IMR-90 (cell line): ENCODE results near the gene ZNF221. TPM values are rescaled to one million over a fixed set of nuclear protein-coding genes. Genes with fewer than 3 reads are reported as not detected.

Source experiments
- ATAC-seq: fragments of 200-7000 bp; cut with Tn5 transposase; 2 replicates; pipeline ENCODE4 v1.9.1; 2020; ENCODE audit warnings: low read depth, mild to moderate bottlenecking, moderate library complexity
- BruUV-seq: library from RNA; stranded (reverse); fragments of 400-500 nt; replicated peaks from 2 replicates; lab custom pipeline; 2021; lab: Mats Ljungman, UMichigan
- CTCF ChIA-PET: fragments of 300-600 bp; formaldehyde crosslinking; extraction: SDS; loops from one replicate; lab custom pipeline; 2021; ENCODE audit warnings: antibody characterized with exemption; lab: Yijun Ruan, JAX
- POLR2A ChIA-PET: fragments of 300-600 bp; sonication (Branson Sonifier 250); formaldehyde crosslinking; loops from one replicate; lab custom pipeline; 2022; ENCODE audit warnings: antibody characterized with exemption; ENCODE audit not compliant: unreplicated experiment; lab: Charles Lee
- DNase-seq: peaks from one replicate; pipeline ENCODE4 v3.0.0; 2013
- H2AFZ ChIP-seq: replicated peaks from 2 replicates; pipeline ENCODE3; 2013; ENCODE audit warnings: low read length, mild to moderate bottlenecking; ENCODE audit not compliant: poor library complexity
- H2AK5ac ChIP-seq: 2 replicates; pipeline ENCODE4 v1.6.1; 2013; ENCODE audit warnings: low read depth, low read length, inconsistent platforms
- H2AK9ac ChIP-seq: replicated peaks from 2 replicates; pipeline ENCODE3; 2013; ENCODE audit warnings: mild to moderate bottlenecking, low read depth, low read length, moderate library complexity; ENCODE audit not compliant: poor library complexity
- H2BK120ac ChIP-seq: 2 replicates; pipeline ENCODE4 v1.6.1; 2013; ENCODE audit warnings: low read depth, low read length, inconsistent platforms
- H2BK15ac ChIP-seq: 3 replicates; pipeline ENCODE4 v1.6.1; 2013; ENCODE audit warnings: low read depth, low read length, inconsistent platforms
- H2BK20ac ChIP-seq: 2 replicates; pipeline ENCODE4 v1.6.1; 2013; ENCODE audit warnings: low read depth, mild to moderate bottlenecking, inconsistent platforms, low read length, moderate library complexity
- H2BK5ac ChIP-seq: 2 replicates; pipeline ENCODE4 v1.6.1; 2013; ENCODE audit warnings: mild to moderate bottlenecking, low read depth, low read length, inconsistent platforms; ENCODE audit not compliant: poor library complexity, severe bottlenecking
- H3K14ac ChIP-seq: replicated peaks from 2 replicates; pipeline ENCODE4 v1.6.1; 2013; ENCODE audit warnings: low read depth, low read length, inconsistent platforms
- H3K18ac ChIP-seq: 2 replicates; pipeline ENCODE4 v1.6.1; 2013; ENCODE audit warnings: low read depth, low read length, control low read depth
- H3K23ac ChIP-seq: 2 replicates; pipeline ENCODE4 v1.6.1; 2013; ENCODE audit warnings: low read depth, low read length, inconsistent platforms
- H3K27ac ChIP-seq: 2 replicates; pipeline ENCODE4 v1.5.1; 2013; ENCODE audit warnings: mild to moderate bottlenecking, control low read depth, low read length; ENCODE audit not compliant: insufficient read depth
- H3K27me3 ChIP-seq: 2 replicates; pipeline ENCODE4 v1.6.1; 2013; ENCODE audit warnings: low read length; ENCODE audit not compliant: control insufficient read depth, insufficient read depth
- H3K36me3 ChIP-seq: 2 replicates; pipeline ENCODE4 v1.6.1; 2013; ENCODE audit warnings: low read length, mixed read lengths; ENCODE audit not compliant: control insufficient read depth, insufficient read depth
- H3K4ac ChIP-seq: 2 replicates; pipeline ENCODE4 v1.6.1; 2013; ENCODE audit warnings: low read depth, low read length, inconsistent platforms
- H3K4me1 ChIP-seq: 2 replicates; pipeline ENCODE4 v1.6.1; 2013; ENCODE audit warnings: low read length, mixed read lengths; ENCODE audit not compliant: control insufficient read depth, insufficient read depth
- H3K4me2 ChIP-seq: 2 replicates; pipeline ENCODE4 v1.6.1; 2013; ENCODE audit warnings: low read depth, mild to moderate bottlenecking, control low read depth, low read length, moderate library complexity
- H3K4me3 ChIP-seq: 2 replicates; pipeline ENCODE4 v1.5.1; 2013; ENCODE audit warnings: low read depth, mild to moderate bottlenecking, control low read depth, low read length, moderate library complexity; ENCODE audit not compliant: insufficient read depth
- H3K56ac ChIP-seq: 2 replicates; pipeline ENCODE4 v1.6.1; 2013; ENCODE audit warnings: low read length, inconsistent platforms; ENCODE audit not compliant: insufficient read depth; ENCODE audit errors: extremely low read depth
- H3K79me1 ChIP-seq, 2 experiments: 2 replicates each; pipeline ENCODE4 v1.6.1; 2013; ENCODE audit warnings: low read length in 2 of 2, inconsistent platforms in 1 of 2, low read depth in 1 of 2
- H3K9ac ChIP-seq: 2 replicates; pipeline ENCODE4 v1.6.1; 2013; ENCODE audit warnings: low read depth, low read length, control low read depth
- H3K9me1 ChIP-seq: 2 replicates; pipeline ENCODE4 v1.6.1; 2013; ENCODE audit warnings: low read length, inconsistent platforms; ENCODE audit not compliant: insufficient read depth
- H3K9me3 ChIP-seq: 2 replicates; pipeline ENCODE4 v1.6.1; 2013; ENCODE audit warnings: low read length; ENCODE audit not compliant: control insufficient read depth, insufficient read depth
- H4K20me1 ChIP-seq: 2 replicates; pipeline ENCODE4 v1.6.1; 2013; ENCODE audit warnings: low read length, inconsistent platforms; ENCODE audit not compliant: insufficient read depth
- H4K5ac ChIP-seq: 2 replicates; pipeline ENCODE4 v1.6.1; 2013; ENCODE audit warnings: mild to moderate bottlenecking, low read depth, low read length, control low read depth
- H4K8ac ChIP-seq, 2 experiments: 2 replicates each; pipeline ENCODE4 v1.6.1; 2013; ENCODE audit warnings: low read depth in 2 of 2, low read length in 2 of 2, control low read depth in 1 of 2, inconsistent platforms in 1 of 2
- H4K91ac ChIP-seq: 2 replicates; pipeline ENCODE4 v1.6.1; 2013; ENCODE audit warnings: low read depth, low read length, inconsistent platforms; ENCODE audit not compliant: insufficient read depth
- BHLHE40 ChIP-seq: fragments of 150-350 bp; IDR thresholded peaks from 2 replicates; pipeline ENCODE4 v1.6.1; 2016; ENCODE audit warnings: mild to moderate bottlenecking, low read depth, low read length
- CEBPB ChIP-seq: IDR thresholded peaks from 2 replicates; pipeline ENCODE4 v1.6.1; 2012; ENCODE audit warnings: low read depth, low read length, improper control_type of control experiment
- CHD1 ChIP-seq: IDR thresholded peaks from 2 replicates; pipeline ENCODE4 v1.6.1; 2012; ENCODE audit warnings: low read depth, low read length, improper control_type of control experiment
- CTCF ChIP-seq: conservative IDR thresholded peaks from 2 replicates; pipeline ENCODE4 v1.5.1; 2012; ENCODE audit warnings: mild to moderate bottlenecking, low read depth, low read length, improper control_type of control experiment
- ELK1 ChIP-seq: fragments of 150-350 bp; IDR thresholded peaks from 2 replicates; pipeline ENCODE4 v1.6.1; 2016; ENCODE audit warnings: low read depth, mild to moderate bottlenecking, low read length, moderate library complexity, borderline replicate concordance
- FOS ChIP-seq: fragments of 150-350 bp; IDR thresholded peaks from 2 replicates; pipeline ENCODE4 v1.6.1; 2016; ENCODE audit warnings: low read depth, low read length
- MAFK ChIP-seq: IDR thresholded peaks from 2 replicates; pipeline ENCODE4 v1.6.1; 2012; ENCODE audit warnings: low read depth, low read length, improper control_type of control experiment
- MAZ ChIP-seq: IDR thresholded peaks from 2 replicates; pipeline ENCODE4 v1.6.1; 2012; ENCODE audit warnings: low read depth, mild to moderate bottlenecking, low read length, improper control_type of control experiment, moderate library complexity, borderline replicate concordance
- MXI1 ChIP-seq: IDR thresholded peaks from 2 replicates; pipeline ENCODE4 v1.6.1; 2012; ENCODE audit warnings: low read depth, mild to moderate bottlenecking, low read length, moderate library complexity, borderline replicate concordance
- NFE2L2 ChIP-seq: fragments of 150-350 bp; IDR thresholded peaks from 2 replicates; pipeline ENCODE4 v1.6.1; 2016; ENCODE audit warnings: low read depth, mild to moderate bottlenecking, low read length
- POLR2A ChIP-seq: IDR thresholded peaks from 2 replicates; pipeline ENCODE4 v1.6.1; 2012; ENCODE audit warnings: mild to moderate bottlenecking, low read depth, low read length
- RAD21 ChIP-seq: IDR thresholded peaks from 2 replicates; pipeline ENCODE4 v1.6.1; 2012; ENCODE audit warnings: low read length, improper control_type of control experiment
- RCOR1 ChIP-seq: IDR thresholded peaks from 2 replicates; pipeline ENCODE4 v1.6.1; 2012; ENCODE audit warnings: mild to moderate bottlenecking, low read length, improper control_type of control experiment; ENCODE audit not compliant: insufficient replicate concordance
- SMC3 ChIP-seq: fragments of 150-350 bp; IDR thresholded peaks from 2 replicates; pipeline ENCODE4 v1.6.1; 2016; ENCODE audit warnings: low read depth, mild to moderate bottlenecking, antibody characterized with exemption, low read length, moderate library complexity
- USF2 ChIP-seq: fragments of 150-350 bp; IDR thresholded peaks from 2 replicates; pipeline ENCODE4 v1.6.1; 2017; ENCODE audit warnings: mild to moderate bottlenecking, antibody characterized with exemption, low read length, low read depth
- WGBS, 2 experiments: methylation state at CpG; one replicate each; pipeline versions ENCODE4 v1.1.5 to v1.1.7; 2013; ENCODE audit warnings: missing lambda C conversion rate in 2 of 2; ENCODE audit not compliant: insufficient read length in 1 of 2; ENCODE audit errors: extremely low coverage in 2 of 2; 5-methylcytosine and 5-hydroxymethylcytosine counted together
- dilution Hi-C: fragments of 300-500 bp; cut with HindIII; formaldehyde crosslinking; loops from one replicate; pipeline ENCODE4 v1.14.3; 2018; ENCODE audit warnings: low sequenced_read_pairs; ENCODE audit not compliant: unreplicated experiment
- in situ Hi-C: fragments of 300-500 bp; cut with MboI; formaldehyde crosslinking; loops from 3 replicates; pipeline ENCODE4 v1.14.3; 2019; ENCODE audit warnings: low sequenced_read_pairs, inconsistent platforms, mixed read lengths
- intact Hi-C: fragments of 100-400 bp; cut with micrococcal nuclease; formaldehyde crosslinking; loops from 2 replicates; pipeline ENCODE4 v1.10.0; 2022
- polyA plus RNA-seq, 3 experiments: library from polyadenylated mRNA; depleted of rRNA; stranded (reverse); fragments of >200 nt; gene quantifications; 2 replicates each; pipeline ENCODE4 v1.2.3, GENCODE V29; 2012; ENCODE audit warnings: low replicate concordance in 1 of 3
- total RNA-seq: library from RNA; depleted of rRNA; stranded (reverse); fragments of >200 nt; gene quantifications from 2 replicates; pipeline ENCODE4 v1.2.3, GENCODE V29; 2012

The ZNF221 gene
- total and polyA plus RNA-seq, 2 of the 4 experiments (the other 2 are of a cell fraction): 1.0 to 10.6 TPM

- peaks cover 2% of the 10 kb centered on the region; the same call in 1 of the 2 replicates for H3K9me3 ChIP-seq
- H3K4me3 ChIP-seq: peak overlapping the region; percentile 13; the same call in 1 of the 2 replicates
- H4K5ac ChIP-seq: no peak overlapping the region
- in situ Hi-C loops: no loop called here
- H2BK15ac ChIP-seq: no peak overlapping the region
- no CpG with 5 or more reads among the region's 2 CpGs for WGBS, 2 experiments
- peak overlapping the region; percentile 45 for H3K4me2 ChIP-seq
- H2BK20ac ChIP-seq: no peak overlapping the region
- H3K36me3 ChIP-seq: 0 out of 2 replicates have a peak, but pooled peaks cover 2% of the 10 kb centered on the region
- H4K8ac ChIP-seq: no peak overlapping the region; a peak in 1 of 4 replicates
- H3K4ac ChIP-seq: no peak overlapping the region
- peak overlapping the region; percentile 58 for H2AFZ ChIP-seq
- ATAC-seq (no peak), DNase-seq (no peak)
- ChIA-PET CTCF (no interaction called here), POLR2A (no interaction called here)
- H2BK5ac ChIP-seq: no peak overlapping the region
- H3K23ac ChIP-seq: no peak overlapping the region
- H2AK9ac ChIP-seq: no peak overlapping the region
- peaks cover 4 to 27% of the 10 kb centered on the region in 2 experiments; a peak in 3 of 4 replicates for H3K79me1 ChIP-seq
- intact Hi-C loops: no loop called here
- H3K27me3 ChIP-seq: no peaks in the 10 kb centered on the region
- no peaks in the 10 kb centered on the region for H3K4me1 ChIP-seq
- no peaks in the 10 kb centered on the region for H3K9me1 ChIP-seq
- no peak overlapping the region for H4K91ac ChIP-seq
- dilution Hi-C loops: no loop called here
- no peak overlapping the region for H3K27ac ChIP-seq
- H4K20me1 ChIP-seq: no peaks in the 10 kb centered on the region
- no peak overlapping the region for H3K18ac ChIP-seq
- H3K56ac ChIP-seq: no peak overlapping the region
- H2BK120ac ChIP-seq: no peak overlapping the region
- TF ChIP-seq POLR2A: no peak
- TF ChIP-seq MAFK: no peak
- no peak for TF ChIP-seq FOS
- TF ChIP-seq USF2: no peak
- no peak for TF ChIP-seq SMC3
- TF ChIP-seq CEBPB: no peak
- TF ChIP-seq ELK1: no peak
- TF ChIP-seq RCOR1: no peak
- TF ChIP-seq MXI1: no peak
- TF ChIP-seq RAD21: no peak
- TF ChIP-seq BHLHE40: no peak
- no peak for TF ChIP-seq CTCF
- no peak for TF ChIP-seq NFE2L2
- TF ChIP-seq CHD1: no peak
- no peak for TF ChIP-seq MAZ
- H3K14ac ChIP-seq: no peak overlapping the region
- no TSS peak for BruUV-seq
- no peak overlapping the region for H2AK5ac ChIP-seq
- no peak overlapping the region for H3K9ac ChIP-seq
Observed at GRCh38 chr19:43983544-43983911, 32.5 kb downstream of the ZNF221 start.
